Suprapubic skin (tissue), 4 donors: ENCODE data around the gene LDLRAD4.

Source experiments
- CTCF ChIP-seq, 2 donors: fragments of 200-600 bp in 1 of 2; fragments of 450-650 bp in 1 of 2; sonication (generic) in 1 of 2; IDR thresholded peaks; one replicate each; pipeline ENCODE4 v1.5.1; 2016 to 2019; ENCODE audit warnings: antibody characterized with exemption in 2 of 2, mild to moderate bottlenecking in 1 of 2, moderate library complexity in 1 of 2
- EP300 ChIP-seq: sonication (generic); formaldehyde crosslinking; IDR thresholded peaks from one replicate; pipeline ENCODE4 v1.6.1; 2017; ENCODE audit warnings: antibody characterized with exemption
- POLR2A ChIP-seq, 2 donors: fragments of 450-650 bp; IDR thresholded peaks; one replicate each; pipeline ENCODE4 v1.6.1; 2017; ENCODE audit warnings: antibody characterized with exemption in 2 of 2, mild to moderate bottlenecking in 2 of 2, moderate library complexity in 2 of 2
- POLR2AphosphoS5 ChIP-seq, 3 donors: sonication (generic); formaldehyde crosslinking; IDR thresholded peaks; one replicate each; pipeline ENCODE4 v1.6.1; 2017; ENCODE audit warnings: antibody characterized with exemption in 3 of 3

GRCh38 chr18:13319629-13320028 is 101.1 kb downstream of the LDLRAD4 start:
- TF ChIP-seq EP300 (no peak), CTCF (IDR thresholded peaks at IDR 0.05) (no peak), POLR2A (IDR thresholded peaks at IDR 0.05) (no peak), POLR2AphosphoS5 (IDR thresholded peaks at IDR 0.05) (no peak)
